GM19025 (cell line): ENCODE data around the gene TFCP2L1.

ENCODE experiments used
- ATAC-seq: cut with Tn5 transposase; IDR thresholded peaks from one replicate; pipeline ENCODE4 v1.9.1; 2021; ENCODE audit warnings: mild to moderate bottlenecking, low read depth, moderate library complexity; ENCODE audit not compliant: unreplicated experiment

The TFCP2L1 gene

DNA sequence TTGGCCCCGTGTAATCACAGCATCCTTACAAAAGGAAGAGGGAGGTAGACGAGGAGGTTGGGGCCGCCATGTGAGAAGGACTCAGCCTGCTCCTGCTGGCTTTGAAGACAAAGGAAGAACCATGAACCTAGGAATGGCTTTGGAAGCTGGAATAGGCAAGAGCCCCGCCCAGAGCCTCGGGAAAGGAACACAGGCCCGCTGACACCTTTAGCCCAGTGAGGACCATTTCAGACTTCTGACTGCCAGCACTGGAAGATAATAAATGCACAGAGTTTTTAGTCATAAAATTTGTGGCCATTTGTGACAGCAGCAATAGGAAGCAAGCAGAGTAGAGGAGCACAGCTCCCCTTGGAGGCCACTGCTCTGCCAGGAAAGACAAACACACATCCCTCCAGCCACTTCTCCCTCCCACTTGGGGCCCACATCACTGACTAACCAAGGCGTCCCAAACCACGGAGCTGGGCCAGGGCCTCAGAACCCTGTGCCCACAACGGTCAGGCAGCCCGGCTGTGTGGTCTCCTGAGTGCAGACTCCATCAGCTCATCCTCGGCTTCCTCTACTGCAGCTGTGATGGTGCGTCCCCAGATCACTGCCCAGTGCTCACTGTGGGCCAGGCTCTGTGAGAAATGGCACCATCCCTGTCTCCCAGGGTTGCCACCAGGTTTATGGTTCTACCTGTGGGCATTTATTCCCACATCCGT is 39.7 kb downstream of the TFCP2L1 start:
- no peak for ATAC-seq

- no peak for ATAC-seq
These were observed 40.4 kb downstream of the TFCP2L1 start for GRCh38 chr2:121244616-121245015.

- ATAC-seq, result no peak
These were observed 41.1 kb downstream of the TFCP2L1 start for GRCh38 chr2:121243821-121244460.

GRCh38 chr2:121242976-121243375 is 42.0 kb downstream of the TFCP2L1 start:
- no peak for ATAC-seq

- ATAC-seq, result no peak
These were observed 42.7 kb downstream of the TFCP2L1 start for GRCh38 chr2:121242175-121242875.

GRCh38 chr2:121241466-121241865 is 43.5 kb downstream of the TFCP2L1 start:
- ATAC-seq, result no peak

DNA sequence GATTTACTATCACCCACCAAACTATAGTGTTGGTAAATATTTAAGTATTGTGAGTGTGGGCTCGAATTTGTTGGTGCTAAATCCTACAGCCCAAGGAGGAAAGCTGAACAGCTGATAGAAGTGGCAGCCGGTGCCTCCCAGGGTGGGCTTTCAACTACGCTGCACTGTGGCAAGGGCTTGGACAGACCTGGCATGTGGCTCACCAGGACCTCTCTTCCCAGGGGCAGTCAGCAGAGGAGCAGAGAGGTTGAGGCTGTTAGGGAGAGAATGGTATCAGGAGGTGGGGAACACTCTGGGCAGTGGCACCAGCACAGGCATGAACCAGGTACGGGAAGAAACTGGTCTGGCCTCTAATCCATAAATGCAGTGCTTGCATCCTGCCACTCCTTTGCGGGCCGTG is 44.6 kb downstream of the TFCP2L1 start:
- no peak for ATAC-seq

GRCh38 chr2:121239969-121240368 is 45.0 kb downstream of the TFCP2L1 start:
- ATAC-seq, result no peak

GRCh38 chr2:121239471-121239870 is 45.5 kb downstream of the TFCP2L1 start:
- ATAC-seq, result no peak

DNA sequence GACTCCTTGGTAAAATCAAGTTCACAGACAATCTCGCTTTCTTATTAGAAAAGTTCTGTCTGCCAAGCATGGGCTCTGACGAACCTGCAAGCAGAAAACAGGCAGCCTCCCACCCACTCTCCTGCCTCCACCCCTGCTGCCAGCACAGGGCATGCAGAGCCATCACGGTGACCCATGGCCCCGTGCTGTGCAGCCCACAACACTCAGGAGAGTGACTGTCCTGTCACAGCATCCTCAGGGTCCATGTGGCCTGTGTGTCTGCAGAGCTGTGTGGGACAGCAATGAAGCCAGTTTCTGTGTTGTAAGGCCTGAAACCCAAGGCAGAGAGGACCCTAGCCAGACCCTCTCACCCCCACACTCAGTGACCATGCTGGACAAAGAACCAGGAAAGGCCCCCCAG is 46.2 kb downstream of the TFCP2L1 start:
- no peak for ATAC-seq

GRCh38 chr2:121237980-121238665 is 46.9 kb downstream of the TFCP2L1 start:
- no peak for ATAC-seq

DNA sequence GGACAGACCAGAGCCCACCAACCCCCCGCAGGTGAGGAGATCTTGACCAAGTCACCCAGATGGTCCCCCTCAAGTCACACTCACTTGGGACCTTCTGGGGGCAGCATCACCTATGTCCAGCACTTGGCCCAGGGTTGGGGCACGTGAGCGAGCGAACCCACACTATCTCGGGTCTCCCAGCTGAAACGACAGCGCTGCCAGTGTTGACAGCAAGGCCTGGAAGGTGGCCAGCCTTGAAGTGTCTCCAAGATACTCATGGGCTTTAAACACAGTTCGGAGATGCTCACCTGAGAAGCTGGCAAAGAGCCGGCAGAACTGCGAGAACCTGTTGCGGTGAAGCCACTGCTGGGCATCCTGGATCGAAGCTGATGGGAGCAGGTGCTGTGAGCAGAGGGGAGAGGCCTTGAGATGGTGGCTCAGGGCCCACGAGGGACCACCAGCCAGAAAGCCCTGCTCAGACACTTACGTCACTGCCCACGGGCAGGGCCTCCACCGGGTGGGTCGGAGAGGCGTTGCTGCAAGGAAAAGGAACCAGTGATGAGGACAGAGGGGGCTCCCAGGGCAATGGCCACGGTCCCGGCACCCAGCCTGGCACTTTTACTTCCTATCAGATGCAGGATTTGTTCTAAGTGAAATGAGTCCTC is 47.5 kb downstream of the TFCP2L1 start:
- ATAC-seq, result no peak

GRCh38 chr2:121236650-121237180 is 48.3 kb downstream of the TFCP2L1 start:
- ATAC-seq, result no peak

DNA sequence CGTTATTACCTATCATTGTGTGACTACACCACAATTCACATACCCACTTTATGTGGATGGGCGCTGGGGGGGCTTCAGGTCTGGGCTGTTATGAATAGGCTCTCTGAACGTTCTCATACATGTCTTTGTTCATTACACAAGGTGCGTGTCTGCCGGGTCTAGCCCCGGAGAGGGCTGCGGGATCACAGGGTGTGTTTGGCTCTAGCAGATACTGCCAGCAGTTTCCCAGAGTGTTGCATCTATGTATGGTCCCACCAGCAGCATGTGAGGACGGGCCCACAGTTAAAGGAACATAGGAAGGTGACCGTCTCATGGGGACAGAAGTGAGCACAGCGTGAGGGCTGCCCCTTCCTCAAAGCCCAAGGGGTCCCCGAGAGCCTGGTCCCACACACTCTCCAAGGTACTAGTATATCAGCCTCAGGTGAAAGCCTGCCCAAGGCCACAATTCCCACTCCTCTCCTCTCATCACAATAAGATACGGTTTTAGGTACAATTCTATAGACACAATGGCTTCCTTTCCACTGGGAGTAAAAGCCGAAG is 48.8 kb downstream of the TFCP2L1 start:
- ATAC-seq, result no peak

DNA sequence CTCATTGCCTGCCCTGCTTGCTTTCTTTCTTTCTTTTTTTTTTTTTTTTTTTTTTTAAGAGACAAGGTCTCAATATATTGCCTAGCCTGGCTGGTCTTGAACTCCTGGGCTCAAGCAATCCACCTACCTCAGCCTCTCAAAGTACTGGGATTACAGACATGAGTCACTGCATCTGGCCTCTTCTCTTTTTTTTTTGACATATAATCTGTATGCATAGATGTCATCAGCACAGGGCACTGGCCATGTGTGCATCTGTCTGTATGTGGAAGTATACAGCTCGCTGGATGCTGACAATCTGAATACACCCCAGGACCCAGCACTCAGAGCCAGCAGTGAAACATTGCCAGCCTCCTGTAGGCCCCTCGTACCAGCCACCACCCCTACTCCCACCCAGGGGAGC is 49.5 kb downstream of the TFCP2L1 start:
- no peak for ATAC-seq

DNA sequence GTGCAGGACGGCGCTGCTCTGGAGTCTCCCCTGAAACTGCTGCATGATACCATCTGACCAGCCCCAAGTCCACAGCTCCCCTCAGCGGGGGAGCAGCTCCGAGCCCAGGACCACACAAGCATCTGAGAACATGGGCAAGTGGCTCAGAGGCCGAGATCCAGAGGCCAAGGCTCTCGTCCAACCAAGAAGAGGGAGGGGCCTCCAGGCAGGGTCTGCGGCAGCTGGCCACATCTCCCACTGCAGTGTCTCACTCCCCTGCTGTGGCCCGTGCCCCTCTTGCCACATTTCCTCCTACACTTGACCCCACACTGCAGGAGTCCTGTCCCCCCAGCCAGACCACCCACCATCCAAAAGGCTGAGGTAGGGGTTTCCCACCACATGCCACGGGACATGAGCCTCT is 50.2 kb downstream of the TFCP2L1 start:
- no peak for ATAC-seq

- no peak for ATAC-seq
These were observed 50.9 kb downstream of the TFCP2L1 start for GRCh38 chr2:121234144-121234543.

- ATAC-seq, result no peak
These were observed 51.4 kb downstream of the TFCP2L1 start for GRCh38 chr2:121233486-121234110.

DNA sequence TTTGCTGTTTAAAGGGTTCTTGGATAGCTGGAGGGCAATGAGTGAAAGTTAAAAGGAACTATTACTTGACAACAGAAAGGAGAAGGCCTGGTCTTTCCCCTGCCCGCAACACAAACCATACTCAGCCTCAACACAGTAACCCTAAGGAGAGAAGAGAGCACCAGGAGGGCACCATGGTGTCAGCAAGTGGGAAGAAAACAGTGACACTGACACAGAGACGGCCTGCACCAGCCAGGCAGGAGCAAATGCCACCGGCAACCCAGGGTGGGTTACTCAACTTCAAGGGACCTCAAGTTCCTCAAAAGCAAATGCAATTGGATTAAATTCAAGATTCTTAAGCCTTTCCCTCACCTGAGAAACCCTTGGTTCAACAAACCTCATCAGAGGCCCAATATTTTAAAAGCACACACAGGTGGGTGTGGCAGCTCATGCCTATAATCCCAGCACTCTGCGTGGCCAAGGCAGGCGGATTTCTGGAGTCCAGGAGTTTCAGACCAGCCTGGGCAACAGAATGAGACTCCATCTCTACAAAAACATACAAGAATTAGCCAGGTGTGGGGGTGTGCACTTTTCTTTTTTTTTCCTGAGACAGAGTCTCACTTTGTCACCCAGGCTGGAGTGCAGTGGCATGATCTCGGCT is 52.3 kb downstream of the TFCP2L1 start:
- ATAC-seq, result no peak
